Stimulated activated CD4-positive, alpha-beta T cell treated with anti-CD3 and anti-CD28 coated beads, Interleukin-4, amount 100 ng/mL, for 1 hour (primary cell): ENCODE data around the gene P2RX1.

Experiments used
- DNase-seq: peaks from one replicate; pipeline ENCODE4 v3.0.0-alpha.2; 2020

The P2RX1 gene

DNA sequence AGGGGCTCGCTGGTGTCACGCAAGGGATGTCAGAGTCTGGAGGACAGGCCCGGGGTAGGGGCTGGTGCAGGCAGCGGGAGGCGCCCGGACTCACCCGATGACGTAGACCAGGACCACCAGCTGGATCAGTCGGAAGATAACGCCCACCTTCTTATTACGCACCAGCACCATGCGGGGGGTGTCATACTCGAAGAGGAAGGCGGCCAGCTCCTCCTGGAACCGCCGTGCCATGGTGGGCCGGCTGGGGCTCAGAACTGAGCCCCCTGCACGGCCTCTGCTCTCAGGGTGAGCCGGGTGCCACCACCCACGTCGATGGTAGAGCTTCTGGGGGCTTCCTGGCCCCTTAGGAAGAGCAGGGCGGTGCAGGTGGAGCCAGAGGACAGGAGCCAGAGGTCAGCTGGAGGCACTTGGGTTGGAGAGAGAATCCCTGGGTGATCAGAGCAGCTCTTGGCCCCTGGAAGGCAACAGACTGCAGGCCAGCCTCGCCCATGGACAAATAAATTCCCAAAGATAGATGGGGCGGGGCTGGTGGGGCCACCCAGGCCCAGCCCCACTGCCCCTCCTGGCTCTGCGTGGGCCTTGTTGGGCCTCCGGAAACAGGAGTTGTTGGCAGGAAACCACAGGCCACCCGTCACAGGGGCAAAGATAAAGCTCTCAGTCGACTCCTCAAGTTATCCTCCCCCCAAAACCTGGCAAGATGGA, at the start of gene P2RX1:
TSS of gene P2RX1 (minus strand) at position 471 of the 702 bp plus-strand sequence. CDS start at position 231, 240 bp downstream.
- no peak for DNase-seq

- DNase-seq, result peak; percentile 61
These were observed 49.0 kb upstream of the P2RX1 start for GRCh38 chr17:3965118-3965800.

- DNase-seq, result peak; percentile 68
These were observed 48.2 kb upstream of the P2RX1 start, which contains the start of gene ATP2A3 for GRCh38 chr17:3964203-3965117. Gene ATP2A3, minus strand, starts transcription at chr17:3964437. Its CDS starts 146 bp downstream, at chr17:3964291.

GRCh38 chr17:3963237-3964201, 47.3 kb upstream of the P2RX1 start:
- DNase-seq, result peak; percentile 54

GRCh38 chr17:3962965-3963236, 46.6 kb upstream of the P2RX1 start:
- DNase-seq, result no peak

- no peak for DNase-seq
These were observed 46.1 kb upstream of the P2RX1 start for GRCh38 chr17:3962217-3962964.

DNA sequence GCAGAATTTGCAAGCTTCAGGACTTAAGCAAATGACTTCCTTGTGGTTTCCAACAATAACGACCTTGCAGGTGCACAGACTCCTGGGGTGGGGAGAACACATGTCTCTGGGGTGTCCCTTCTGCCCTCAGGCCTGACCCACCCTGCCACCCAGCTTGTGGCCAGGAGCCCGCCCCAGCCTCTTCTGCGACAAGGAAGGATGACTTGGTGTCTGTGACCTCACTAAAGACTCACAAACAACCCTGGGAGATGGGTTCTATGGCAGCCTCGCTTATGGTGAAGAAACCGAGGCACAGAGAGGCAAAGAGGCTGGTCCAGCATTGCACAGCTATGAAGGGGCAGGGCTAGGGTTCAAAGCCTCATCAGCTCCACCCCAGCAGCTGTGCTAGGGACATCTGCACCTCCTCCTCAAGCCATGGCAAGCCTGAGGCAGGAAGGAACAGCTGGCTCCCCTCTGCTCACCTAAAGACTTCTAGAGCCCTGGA, 45.3 kb upstream of the P2RX1 start:
- DNase-seq, result no peak

- no peak for DNase-seq
These were observed 44.5 kb upstream of the P2RX1 start for GRCh38 chr17:3960764-3961163.

GRCh38 chr17:3959921-3960601, 43.8 kb upstream of the P2RX1 start:
- no peak for DNase-seq

DNA sequence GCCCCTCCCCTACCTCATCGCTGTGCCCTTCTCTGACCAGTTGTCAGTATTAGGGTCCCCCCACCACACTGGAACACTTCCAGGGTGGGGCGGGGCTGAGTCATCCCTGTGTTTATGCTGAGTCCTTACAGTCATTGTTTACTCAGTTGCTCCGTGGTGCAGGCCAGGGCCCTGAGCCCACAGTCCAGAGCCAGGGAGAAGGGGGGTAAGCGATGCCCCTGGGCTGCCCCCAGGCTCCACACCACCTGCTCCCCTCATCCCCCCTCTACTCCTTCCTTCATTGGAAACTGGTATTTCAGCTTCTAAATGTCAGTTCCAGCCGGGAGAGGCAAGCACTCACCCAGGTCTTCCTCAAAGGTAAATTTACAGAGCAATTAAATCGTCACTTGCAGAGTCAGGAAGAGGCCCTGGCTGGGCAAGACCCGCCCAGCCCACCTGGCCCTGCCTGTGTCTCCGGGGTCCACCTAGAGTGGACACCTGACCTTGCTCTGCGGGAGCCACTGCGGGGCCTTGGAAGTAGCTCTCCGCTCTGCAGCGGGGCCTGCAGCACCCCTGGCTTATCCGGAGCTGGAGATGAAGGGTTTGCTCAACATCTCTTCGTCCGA, 43.1 kb upstream of the P2RX1 start:
- DNase-seq, result no peak

- DNase-seq, result no peak
These were observed 41.7 kb upstream of the P2RX1 start for GRCh38 chr17:3957735-3958599.

DNA sequence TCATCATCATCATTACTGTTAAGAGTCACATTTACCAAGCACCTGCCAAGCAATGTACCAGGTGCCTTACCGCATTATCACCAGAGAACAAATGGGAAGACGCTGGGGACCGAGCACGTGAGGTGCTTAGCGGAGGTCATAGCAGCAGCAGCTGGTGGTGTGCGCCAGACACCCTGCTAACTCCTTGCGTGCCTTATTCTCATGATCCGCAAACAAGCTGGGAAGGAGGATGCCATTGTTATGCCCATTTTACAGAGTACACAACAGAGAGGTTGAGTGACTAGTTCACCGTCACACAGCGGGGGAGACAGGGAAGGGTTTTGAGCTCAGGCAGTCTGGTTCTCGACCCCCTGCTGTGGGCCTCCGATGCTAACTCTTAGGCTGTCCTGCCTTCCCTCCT, 40.7 kb upstream of the P2RX1 start:
- no peak for DNase-seq

- no peak for DNase-seq
These were observed 40.2 kb upstream of the P2RX1 start for GRCh38 chr17:3956327-3956957.

DNA sequence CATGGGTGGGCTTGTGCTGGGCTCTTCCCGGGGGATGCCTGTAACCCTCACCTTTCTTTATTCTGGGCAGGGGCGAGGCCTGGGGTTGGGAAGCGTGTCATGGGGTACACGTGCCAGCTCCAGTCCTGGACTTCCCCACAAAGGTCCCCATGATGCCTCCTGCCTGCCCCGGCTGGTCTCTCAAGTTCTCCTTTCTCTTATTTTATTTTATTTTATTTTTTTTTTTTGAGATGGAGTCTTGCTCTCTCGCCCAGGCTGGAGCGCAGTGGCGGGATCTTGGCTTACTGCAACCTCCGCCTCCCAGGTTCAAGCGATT, 39.4 kb upstream of the P2RX1 start:
- no peak for DNase-seq

DNA sequence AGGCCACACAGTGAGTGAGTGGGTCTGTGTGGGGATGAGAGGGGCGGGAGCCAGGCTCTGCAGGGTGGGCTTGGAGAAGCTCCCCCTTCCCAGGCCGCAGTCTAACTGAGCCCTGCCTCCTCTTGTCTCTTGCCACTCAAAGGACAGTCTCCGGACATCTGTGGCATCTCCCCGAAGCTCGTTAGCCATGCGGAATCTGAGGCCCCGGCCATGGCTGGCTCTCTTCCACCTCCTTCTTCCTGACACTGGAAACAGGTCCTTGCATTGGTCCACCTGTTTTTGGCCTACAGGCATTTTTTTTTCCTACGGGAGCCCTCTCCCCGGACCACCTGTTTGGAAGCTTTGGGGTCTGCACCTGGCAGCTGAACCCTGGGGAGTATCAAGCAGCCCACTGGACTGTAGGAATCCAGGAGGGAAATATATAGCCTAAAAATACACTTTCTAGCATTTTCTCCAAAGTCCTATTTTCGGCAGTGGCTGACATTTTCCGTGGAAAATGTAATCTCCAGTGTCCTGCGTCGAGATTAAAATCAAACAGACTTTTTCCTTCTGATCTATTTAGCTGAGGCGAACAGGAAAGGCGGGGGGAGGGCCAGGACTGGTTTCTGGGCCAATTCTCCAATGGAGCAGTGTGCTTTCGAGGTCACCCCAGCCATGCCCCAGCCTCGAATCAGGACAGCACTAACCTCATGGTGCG, 38.9 kb upstream of the P2RX1 start:
- DNase-seq, result no peak

DNA sequence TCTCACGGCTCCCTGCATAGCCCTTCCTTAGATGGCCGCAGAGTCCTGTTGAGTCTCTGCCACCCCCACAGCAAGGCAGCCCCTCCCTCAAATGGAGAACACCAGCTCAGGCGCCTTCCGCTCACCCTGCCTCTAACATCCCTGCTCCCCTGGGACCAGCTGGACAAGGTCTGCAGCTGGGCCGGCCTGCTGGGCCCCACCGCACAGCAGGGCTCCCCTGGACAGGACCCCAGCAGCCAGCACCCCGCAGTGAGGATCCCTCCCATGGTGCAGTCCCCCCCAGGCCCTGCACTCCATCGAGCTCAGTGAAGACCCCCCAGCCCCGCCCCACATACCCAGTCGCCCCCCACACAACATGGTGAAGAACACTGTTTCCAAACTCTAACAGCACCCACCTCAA, 37.8 kb upstream of the P2RX1 start:
- DNase-seq, result no peak

DNA sequence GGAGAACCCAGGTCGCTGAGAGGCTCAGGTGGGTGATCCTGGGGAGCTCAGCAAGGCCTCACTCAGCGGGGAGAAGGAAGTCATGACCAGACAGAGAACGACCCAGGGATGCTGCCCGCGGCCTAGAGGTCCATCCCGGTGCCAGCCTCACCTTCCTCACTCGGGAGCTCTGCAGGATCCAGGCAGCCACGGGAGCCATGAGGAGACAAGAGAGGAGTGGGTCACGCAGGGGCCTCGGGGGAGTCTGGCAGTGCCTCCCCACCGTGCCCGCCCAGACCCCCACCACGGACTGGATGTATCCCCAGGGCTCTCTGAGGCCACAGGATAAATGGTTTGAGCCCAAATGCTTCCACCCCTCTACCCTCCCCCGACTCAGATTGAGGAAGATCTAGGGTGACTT, 37.3 kb upstream of the P2RX1 start:
- DNase-seq, result no peak

DNA sequence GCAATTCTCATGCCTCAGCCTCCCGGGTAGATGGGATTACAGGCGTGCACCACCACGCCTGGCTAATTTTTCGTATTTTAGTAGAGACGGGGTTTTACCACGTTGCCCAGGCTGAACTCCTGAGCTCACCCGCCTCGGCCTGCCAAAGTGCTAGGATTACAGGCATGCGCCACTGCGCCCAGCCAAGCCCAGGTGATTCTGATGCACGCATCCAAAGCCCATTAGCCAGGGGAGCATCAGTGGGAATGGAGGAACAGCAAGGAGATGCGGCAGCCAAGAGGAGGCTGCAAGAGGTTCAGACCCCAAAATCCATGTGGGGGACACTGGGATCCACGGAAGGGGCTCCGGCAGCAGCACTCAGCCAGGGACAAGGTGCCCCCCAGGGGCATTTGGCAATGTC, 35.9 kb upstream of the P2RX1 start:
- no peak for DNase-seq

- DNase-seq, result no peak
These were observed 35.2 kb upstream of the P2RX1 start for GRCh38 chr17:3951420-3951819.
